ENCODE measurements around the gene STAB2. TPM values are rescaled to one million over a fixed set of nuclear protein-coding genes. Genes with fewer than 3 reads are reported as not detected.

The STAB2 gene
- total and polyA plus RNA-seq, 7 experiments from 2014 or later = not detected

DNA sequence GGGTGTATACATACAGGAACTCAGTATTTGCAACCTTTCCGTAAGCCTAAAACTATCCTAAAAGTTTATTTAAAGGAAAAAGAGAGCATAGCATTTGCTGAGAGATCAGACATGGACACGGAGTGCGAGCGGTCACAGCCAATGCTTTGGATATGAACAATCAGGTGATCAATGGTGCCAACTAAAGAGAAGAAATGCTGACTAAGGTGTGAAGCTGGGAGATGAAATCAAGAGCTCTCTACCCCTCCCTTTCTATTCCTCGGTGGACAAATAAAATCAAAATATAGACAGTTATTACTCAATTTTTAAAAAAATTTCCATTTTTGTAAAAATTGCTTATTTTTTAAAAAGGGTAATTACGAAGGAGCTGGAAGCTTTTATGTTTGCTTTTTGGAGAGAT, 224.7 kb downstream of the STAB2 start:
- Mint-ChIP-seq H3K9me3 (peaks cover 0 to 1% (median 0%) of the 10 kb centered on the region in 11 donors), H3K4me1 (peaks cover 0 to 2% (median 0%) of the 10 kb centered on the region in 7 donors), H3K36me3 (peaks cover 1 to 53% (median 25%) of the 10 kb centered on the region in 5 donors), H3K27me3 (no peaks in the 10 kb centered on the region), H3K27ac (peak overlapping the region in 1 of 9 donors; percentile 59), H3K4me3 (no peak overlapping the region)
- Histone ChIP-seq H3K4me3 (ENCODE audit: low read length) (no peak overlapping the region), H3K4me1 (ENCODE audit: control insufficient read depth in 2 of 2, insufficient read depth in 2 of 2, low read length in 2 of 2) (no peaks in the 10 kb centered on the region), H3K36me3 (ENCODE audit: control insufficient read depth in 2 of 3, insufficient read depth in 3 of 3, low read length in 3 of 3) (peaks cover 0 to 16% (median 0%) of the 10 kb centered on the region in 3 experiments), H3K27me3 (ENCODE audit: control insufficient read depth in 2 of 2, insufficient read depth in 2 of 2, low read length in 2 of 2) (no peaks in the 10 kb centered on the region), H3K27ac (ENCODE audit: low read depth, low read length) (no peak overlapping the region), H3K9me3 (ENCODE audit: control insufficient read depth in 2 of 3, low read length in 3 of 3) (no peaks in the 10 kb centered on the region)
- no peak for DNase-seq
- POLR2A ChIA-PET = no interaction called here
- intact Hi-C loops (cut with micrococcal nuclease) = no loop called here
- no peak for ATAC-seq
- CTCF ChIA-PET = no interaction called here

GRCh38 chr12:103812789-103813188, 225.7 kb downstream of the STAB2 start:
- Mint-ChIP-seq H3K4me3 (no peak overlapping the region), H3K36me3 (peaks cover 1 to 47% (median 23%) of the 10 kb centered on the region in 5 donors), H3K27ac (no peak overlapping the region), H3K27me3 (no peaks in the 10 kb centered on the region), H3K9me3 (peaks cover 0 to 1% (median 0%) of the 10 kb centered on the region in 11 donors), H3K4me1 (no peaks in the 10 kb centered on the region)
- peaks cover 0 to 16% (median 0%) of the 10 kb centered on the region in 3 experiments for H3K36me3 ChIP-seq (ENCODE audit: control insufficient read depth in 2 of 3, insufficient read depth in 3 of 3, low read length in 3 of 3)
- POLR2A ChIA-PET = no interaction called here
- H3K4me3 ChIP-seq (ENCODE audit: low read length) = no peak overlapping the region
- ATAC-seq = no peak
- intact Hi-C loops (cut with micrococcal nuclease) = no loop called here
- no peaks in the 10 kb centered on the region for H3K27me3 ChIP-seq (ENCODE audit: control insufficient read depth in 2 of 2, insufficient read depth in 2 of 2, low read length in 2 of 2)
- H3K4me1 ChIP-seq (ENCODE audit: control insufficient read depth in 2 of 2, insufficient read depth in 2 of 2, low read length in 2 of 2) = no peaks in the 10 kb centered on the region
- H3K27ac ChIP-seq (ENCODE audit: low read depth, low read length) = no peak overlapping the region
- DNase-seq = no peak
- CTCF ChIA-PET = no interaction called here
- no peaks in the 10 kb centered on the region for H3K9me3 ChIP-seq (ENCODE audit: control insufficient read depth in 2 of 3, low read length in 3 of 3)

GRCh38 chr12:103813426-103813825, 226.4 kb downstream of the STAB2 start:
- Mint-ChIP-seq H3K27me3 (no peaks in the 10 kb centered on the region), H3K27ac (no peak overlapping the region), H3K36me3 (peaks cover 1 to 42% (median 20%) of the 10 kb centered on the region in 5 donors), H3K4me3 (no peak overlapping the region), H3K4me1 (no peaks in the 10 kb centered on the region), H3K9me3 (peaks cover 0 to 1% (median 0%) of the 10 kb centered on the region in 11 donors)
- peaks cover 0 to 16% (median 0%) of the 10 kb centered on the region in 3 experiments for H3K36me3 ChIP-seq (ENCODE audit: control insufficient read depth in 2 of 3, insufficient read depth in 3 of 3, low read length in 3 of 3)
- H3K4me3 ChIP-seq (ENCODE audit: low read length) = no peak overlapping the region
- H3K4me1 ChIP-seq (ENCODE audit: control insufficient read depth in 2 of 2, insufficient read depth in 2 of 2, low read length in 2 of 2) = no peaks in the 10 kb centered on the region
- CTCF ChIA-PET = no interaction called here
- H3K27ac ChIP-seq (ENCODE audit: low read depth, low read length) = no peak overlapping the region
- no peaks in the 10 kb centered on the region for H3K27me3 ChIP-seq (ENCODE audit: control insufficient read depth in 2 of 2, insufficient read depth in 2 of 2, low read length in 2 of 2)
- ATAC-seq (no peak), DNase-seq (no peak)
- H3K9me3 ChIP-seq (ENCODE audit: control insufficient read depth in 2 of 3, low read length in 3 of 3) = no peaks in the 10 kb centered on the region
- POLR2A ChIA-PET = no interaction called here
- intact Hi-C loops (cut with micrococcal nuclease) = no loop called here

DNA sequence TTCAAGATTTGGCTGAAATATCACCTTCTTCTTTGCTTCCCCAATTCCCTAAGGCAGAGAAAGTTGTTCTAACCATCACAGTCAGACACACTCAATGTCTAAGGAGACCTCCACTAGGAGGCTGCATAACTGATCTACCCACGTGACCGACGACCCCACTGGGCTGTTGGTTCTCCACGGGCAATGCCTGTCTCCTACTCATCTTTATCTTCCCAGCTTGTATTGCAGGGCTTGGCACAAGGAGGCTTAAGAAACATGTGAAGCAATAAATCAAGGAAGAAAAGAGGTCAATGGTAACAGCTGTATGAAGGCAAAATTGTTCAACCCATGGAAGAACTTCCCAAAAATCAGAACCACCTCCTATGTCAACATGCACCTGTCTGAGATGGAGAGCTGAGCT, 226.9 kb downstream of the STAB2 start:
- Histone ChIP-seq H3K36me3 (ENCODE audit: control insufficient read depth in 2 of 3, insufficient read depth in 3 of 3, low read length in 3 of 3) (peaks cover 0 to 16% (median 0%) of the 10 kb centered on the region in 3 experiments), H3K4me3 (ENCODE audit: low read length) (no peak overlapping the region), H3K27ac (ENCODE audit: low read depth, low read length) (no peak overlapping the region), H3K4me1 (ENCODE audit: control insufficient read depth in 2 of 2, insufficient read depth in 2 of 2, low read length in 2 of 2) (no peaks in the 10 kb centered on the region), H3K27me3 (ENCODE audit: control insufficient read depth in 2 of 2, insufficient read depth in 2 of 2, low read length in 2 of 2) (no peaks in the 10 kb centered on the region), H3K9me3 (ENCODE audit: control insufficient read depth in 2 of 3, low read length in 3 of 3) (no peaks in the 10 kb centered on the region)
- ChIA-PET POLR2A (no interaction called here), CTCF (no interaction called here)
- Mint-ChIP-seq H3K4me3 (no peak overlapping the region), H3K9me3 (peaks cover 0 to 1% (median 0%) of the 10 kb centered on the region in 11 donors), H3K27me3 (no peaks in the 10 kb centered on the region), H3K36me3 (peaks cover 1 to 42% (median 20%) of the 10 kb centered on the region in 5 donors), H3K4me1 (no peaks in the 10 kb centered on the region), H3K27ac (no peak overlapping the region)
- intact Hi-C loops (cut with micrococcal nuclease) = no loop called here
- ATAC-seq = no peak
- no peak for DNase-seq

DNA sequence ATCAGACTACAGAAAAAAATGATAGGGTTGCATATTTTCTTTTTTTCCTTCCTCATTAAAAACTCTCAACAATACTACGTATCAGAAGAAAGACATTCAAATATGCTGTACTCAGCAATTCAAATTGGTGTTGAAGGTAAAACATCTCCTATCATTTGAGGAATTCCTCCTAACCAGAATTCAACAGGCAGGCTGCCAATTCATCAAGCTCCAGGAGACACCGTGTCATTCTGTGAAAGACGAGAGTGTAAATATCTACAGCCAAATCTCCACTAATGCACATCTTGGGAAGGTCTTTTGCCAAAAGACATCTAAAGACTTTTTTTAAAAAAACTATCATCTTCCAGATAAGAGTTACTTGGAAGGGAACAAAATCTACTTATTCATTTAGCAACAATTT, 227.4 kb downstream of the STAB2 start:
- Histone ChIP-seq H3K4me3 (ENCODE audit: low read length) (no peak overlapping the region), H3K36me3 (ENCODE audit: control insufficient read depth in 2 of 3, insufficient read depth in 3 of 3, low read length in 3 of 3) (peaks cover 0 to 16% (median 0%) of the 10 kb centered on the region in 3 experiments), H3K27me3 (ENCODE audit: control insufficient read depth in 2 of 2, insufficient read depth in 2 of 2, low read length in 2 of 2) (no peaks in the 10 kb centered on the region), H3K4me1 (ENCODE audit: control insufficient read depth in 2 of 2, insufficient read depth in 2 of 2, low read length in 2 of 2) (no peaks in the 10 kb centered on the region), H3K27ac (ENCODE audit: low read depth, low read length) (no peak overlapping the region), H3K9me3 (ENCODE audit: control insufficient read depth in 2 of 3, low read length in 3 of 3) (no peaks in the 10 kb centered on the region)
- ATAC-seq = no peak
- peaks cover 0 to 1% (median 0%) of the 10 kb centered on the region in 11 donors for H3K9me3 Mint-ChIP-seq
- peaks cover 1 to 38% (median 18%) of the 10 kb centered on the region in 5 donors for H3K36me3 Mint-ChIP-seq
- intact Hi-C loops (cut with micrococcal nuclease) = no loop called here
- no peak overlapping the region for H3K4me3 Mint-ChIP-seq
- ChIA-PET CTCF (no interaction called here), POLR2A (no interaction called here)
- no peak for DNase-seq
- H3K27me3 Mint-ChIP-seq = no peaks in the 10 kb centered on the region
- no peaks in the 10 kb centered on the region for H3K4me1 Mint-ChIP-seq
- no peak overlapping the region for H3K27ac Mint-ChIP-seq

Other genes with a start within 250 kb of the STAB2 start
- 10 to 100 TPM in 2 of 5 experiments, 1 to 10 TPM in 3; 2.6 to 15.4 (median 8.9) TPM for gene C12orf42, start 91.3 kb upstream of the STAB2 start, total RNA-seq
- gene C12orf42, start 91.3 kb upstream of the STAB2 start, polyA plus RNA-seq = 1 to 10 TPM; 6.3 to 7.9 TPM